Effector memory CD4-positive, alpha-beta T cell (primary cell): ENCODE results near the gene HOXA4.

Experiments
- DNase-seq, 3 donors: peaks; one replicate each; pipeline ENCODE4 v3.0.0-alpha.2; 2020
- H3K27ac ChIP-seq: 2 replicates; pipeline ENCODE4 v1.7.0; 2013; ENCODE audit warnings: mild to moderate bottlenecking, low read length, moderate library complexity; ENCODE audit not compliant: insufficient read depth, poor library complexity, severe bottlenecking
- H3K27me3 ChIP-seq: replicated peaks from 2 replicates; pipeline ENCODE4 v1.7.0; 2013; ENCODE audit warnings: mild to moderate bottlenecking, low read length; ENCODE audit not compliant: insufficient read depth, control insufficient read depth, poor library complexity, severe bottlenecking
- H3K36me3 ChIP-seq: 2 replicates; pipeline ENCODE4 v1.7.0; 2013; ENCODE audit warnings: mild to moderate bottlenecking, low read length, moderate library complexity; ENCODE audit not compliant: control insufficient read depth, insufficient read depth
- H3K4me1 ChIP-seq: 2 replicates; pipeline ENCODE4 v1.7.0; 2013; ENCODE audit warnings: low read length, mild to moderate bottlenecking; ENCODE audit not compliant: control insufficient read depth, insufficient read depth, poor library complexity, severe bottlenecking
- H3K4me3 ChIP-seq: 2 replicates; pipeline ENCODE4 v1.7.0; 2013; ENCODE audit warnings: low read length, low read depth, mild to moderate bottlenecking; ENCODE audit not compliant: insufficient read depth, poor library complexity, severe bottlenecking
- H3K9me3 ChIP-seq: 2 replicates; pipeline ENCODE4 v1.7.0; 2013; ENCODE audit warnings: mild to moderate bottlenecking, low read length, moderate library complexity; ENCODE audit not compliant: control insufficient read depth

The HOXA4 gene

DNA sequence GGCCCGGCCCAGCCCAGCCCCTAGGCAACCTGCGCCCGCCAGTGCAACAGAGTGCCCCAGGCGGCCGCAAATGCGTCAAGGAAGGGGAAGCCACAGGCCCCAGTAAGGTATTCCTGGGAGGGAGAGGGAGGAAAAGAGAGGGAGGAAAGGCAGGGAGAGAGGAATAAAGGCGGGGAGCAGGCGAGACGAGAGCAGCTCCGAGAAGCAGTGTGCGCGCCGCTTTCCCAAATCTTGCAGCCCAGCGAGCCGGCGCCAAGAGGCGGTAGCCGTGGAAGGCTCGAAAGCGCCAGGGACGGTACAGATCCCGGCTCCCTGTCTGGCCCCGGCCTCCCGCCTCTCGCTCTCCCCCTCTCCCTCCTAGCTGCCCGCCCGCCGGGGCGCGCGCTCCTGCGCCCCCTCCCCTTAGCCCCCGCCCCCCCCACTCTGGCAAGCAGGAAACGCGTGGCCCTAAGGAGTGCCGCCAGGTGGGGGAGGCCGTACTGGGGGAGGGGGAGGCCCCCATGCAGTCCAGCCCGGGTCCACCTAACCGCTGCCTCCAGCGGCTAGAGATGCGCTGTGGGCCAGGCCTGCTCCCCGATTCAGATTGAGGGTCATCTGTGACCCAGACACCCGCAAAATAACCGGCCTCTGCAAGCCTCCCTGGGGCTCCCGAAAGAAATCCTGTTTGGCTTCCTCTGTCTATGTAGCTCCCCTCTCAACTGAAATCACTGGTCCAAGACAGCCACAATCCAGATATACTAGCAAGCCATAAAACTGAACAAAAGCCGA is 39.3 kb upstream of the HOXA4 start:
- peaks cover 53% of the 10 kb centered on the region for H3K4me1 ChIP-seq
- no peak overlapping the region for H3K27ac ChIP-seq
- H3K9me3 ChIP-seq, result no peaks in the 10 kb centered on the region
- no peak overlapping the region for H3K4me3 ChIP-seq
- peaks cover 100% of the 10 kb centered on the region for H3K27me3 ChIP-seq
- no peaks in the 10 kb centered on the region for H3K36me3 ChIP-seq
- DNase-seq, result no peak

DNA sequence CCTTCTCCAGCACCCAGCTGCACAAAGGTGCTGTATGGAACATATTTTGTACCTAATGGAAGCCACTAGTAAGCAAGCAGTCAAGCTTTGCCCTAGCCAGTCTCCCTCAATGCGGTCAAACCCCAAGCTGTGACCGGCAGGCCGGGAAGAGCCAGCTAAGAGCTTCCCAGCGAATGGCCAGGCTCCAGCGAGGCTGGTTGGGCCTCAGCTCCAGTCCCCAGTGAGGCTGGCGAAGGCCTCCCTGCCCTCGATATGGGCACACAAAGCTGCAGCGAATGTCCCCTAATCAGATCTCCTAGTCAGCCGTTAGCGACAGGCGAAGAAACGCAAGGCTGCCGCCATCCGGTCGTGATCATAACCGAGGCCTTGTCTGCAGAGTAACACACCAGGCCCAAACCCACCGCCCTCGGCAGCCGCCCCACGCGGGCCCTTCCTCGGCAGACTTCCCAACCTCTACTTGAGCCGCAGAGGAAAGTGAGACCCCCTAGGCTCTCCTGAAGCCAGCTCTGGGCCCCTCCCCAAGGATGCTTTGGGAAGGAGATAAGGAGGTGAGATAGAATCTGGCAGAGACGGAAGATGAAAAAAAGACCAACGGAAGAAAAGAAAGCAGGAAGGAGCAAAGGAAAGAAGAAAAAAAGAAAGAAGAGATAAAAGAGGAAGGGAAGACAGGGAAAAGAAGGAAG is 37.8 kb upstream of the HOXA4 start:
- H3K27ac ChIP-seq, result no peak overlapping the region
- H3K4me3 ChIP-seq, result no peak overlapping the region
- peaks cover 100% of the 10 kb centered on the region for H3K27me3 ChIP-seq
- H3K4me1 ChIP-seq, result peaks cover 47% of the 10 kb centered on the region
- DNase-seq, result no peak
- no peaks in the 10 kb centered on the region for H3K36me3 ChIP-seq
- no peaks in the 10 kb centered on the region for H3K9me3 ChIP-seq

GRCh38 chr7:27167916-27168264 is 37.3 kb upstream of the HOXA4 start:
- peaks cover 97% of the 10 kb centered on the region for H3K27me3 ChIP-seq
- no peak overlapping the region for H3K4me3 ChIP-seq
- no peaks in the 10 kb centered on the region for H3K36me3 ChIP-seq
- no peak overlapping the region for H3K27ac ChIP-seq
- DNase-seq, result no peak
- H3K4me1 ChIP-seq, result peaks cover 42% of the 10 kb centered on the region
- no peaks in the 10 kb centered on the region for H3K9me3 ChIP-seq

- DNase-seq, result no peak
- no peaks in the 10 kb centered on the region for H3K36me3 ChIP-seq
- no peaks in the 10 kb centered on the region for H3K9me3 ChIP-seq
- peaks cover 36% of the 10 kb centered on the region for H3K4me1 ChIP-seq
- no peak overlapping the region for H3K27ac ChIP-seq
- peaks cover 93% of the 10 kb centered on the region for H3K27me3 ChIP-seq
- H3K4me3 ChIP-seq, result no peak overlapping the region
Measured at GRCh38 chr7:27166531-27167505, 36.3 kb upstream of the HOXA4 start.

GRCh38 chr7:27165996-27166530 is 35.5 kb upstream of the HOXA4 start:
- H3K36me3 ChIP-seq, result no peaks in the 10 kb centered on the region
- no peak overlapping the region for H3K27ac ChIP-seq
- no peaks in the 10 kb centered on the region for H3K9me3 ChIP-seq
- DNase-seq, result no peak
- no peak overlapping the region for H3K4me3 ChIP-seq
- H3K4me1 ChIP-seq, result peaks cover 40% of the 10 kb centered on the region
- peaks cover 87% of the 10 kb centered on the region for H3K27me3 ChIP-seq

- Histone ChIP-seq H3K9me3 (no peaks in the 10 kb centered on the region), H3K36me3 (no peaks in the 10 kb centered on the region), H3K4me1 (peaks cover 46% of the 10 kb centered on the region), H3K27ac (no peak within 1 kb of the TSS), H3K4me3 (no peak within 1 kb of the TSS), H3K27me3 (peaks cover 86% of the 10 kb centered on the region)
- DNase-seq, result no peak
Measured at GRCh38 chr7:27165089-27165995, 34.8 kb upstream of the HOXA4 start, which contains the start of gene HOXA9. Gene HOXA9 (minus strand): TSS chr7:27165537. CDS start chr7:27165457, 80 bp downstream.

DNA sequence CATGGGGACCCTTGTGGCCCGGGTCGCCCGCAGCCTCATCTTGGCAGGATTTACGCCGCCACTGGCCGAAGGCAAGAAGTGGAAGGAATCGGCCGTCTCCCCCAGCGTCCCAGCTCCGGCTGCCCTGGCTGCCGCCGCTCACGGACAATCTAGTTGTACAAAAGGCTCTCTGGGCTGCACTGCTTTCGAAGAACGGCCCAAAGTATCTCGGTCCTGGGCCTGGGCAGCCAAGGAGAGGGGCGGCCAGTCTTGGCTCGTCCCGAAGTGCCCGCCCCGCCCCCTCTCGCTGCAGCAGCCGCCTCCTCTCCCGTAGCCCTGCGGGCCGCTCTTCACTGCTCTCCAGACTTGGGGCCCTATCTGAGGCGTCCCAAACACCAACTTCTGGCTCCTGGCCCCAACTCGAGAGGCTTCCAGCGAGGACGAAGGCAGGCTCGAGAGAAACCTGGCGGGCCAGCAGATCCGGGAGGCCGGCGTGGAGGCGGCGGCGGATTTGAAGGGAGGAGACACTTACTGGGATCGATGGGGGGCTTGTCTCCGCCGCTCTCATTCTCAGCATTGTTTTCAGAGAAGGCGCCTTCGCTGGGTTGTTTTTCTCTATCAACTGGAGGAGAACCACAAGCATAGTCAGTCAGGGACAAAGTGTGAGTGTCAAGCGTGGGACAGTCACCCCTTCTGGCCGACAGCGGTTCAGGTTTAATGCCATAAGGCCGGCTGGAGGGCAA is 34.0 kb upstream of the HOXA4 start:
- Histone ChIP-seq H3K27ac (no peak overlapping the region), H3K4me1 (peaks cover 44% of the 10 kb centered on the region), H3K4me3 (no peak overlapping the region), H3K9me3 (no peaks in the 10 kb centered on the region), H3K36me3 (no peaks in the 10 kb centered on the region), H3K27me3 (peaks cover 86% of the 10 kb centered on the region)
- DNase-seq, result no peak

- no peaks in the 10 kb centered on the region for H3K36me3 ChIP-seq
- H3K9me3 ChIP-seq, result no peaks in the 10 kb centered on the region
- H3K4me3 ChIP-seq, result no peak overlapping the region
- peaks cover 86% of the 10 kb centered on the region for H3K27me3 ChIP-seq
- H3K4me1 ChIP-seq, result peaks cover 39% of the 10 kb centered on the region
- DNase-seq, result no peak
- H3K27ac ChIP-seq, result no peak overlapping the region
Measured at GRCh38 chr7:27164045-27164366, 33.4 kb upstream of the HOXA4 start.
